ENCODE measurements around the gene WDR72.
"Not testable (repeated sequence)": the region's sequence is repeated elsewhere in the genome, so short reads cannot be mapped to it uniquely, and the experiment has no call there.

The WDR72 gene

GRCh38 chr15:53563627-53564026, 195.8 kb downstream of the WDR72 start:
- H3K4me3 ChIP-seq (ENCODE audit: low read depth, low read length) = no peak overlapping the region
- TF ChIP-seq, protein P1, sequence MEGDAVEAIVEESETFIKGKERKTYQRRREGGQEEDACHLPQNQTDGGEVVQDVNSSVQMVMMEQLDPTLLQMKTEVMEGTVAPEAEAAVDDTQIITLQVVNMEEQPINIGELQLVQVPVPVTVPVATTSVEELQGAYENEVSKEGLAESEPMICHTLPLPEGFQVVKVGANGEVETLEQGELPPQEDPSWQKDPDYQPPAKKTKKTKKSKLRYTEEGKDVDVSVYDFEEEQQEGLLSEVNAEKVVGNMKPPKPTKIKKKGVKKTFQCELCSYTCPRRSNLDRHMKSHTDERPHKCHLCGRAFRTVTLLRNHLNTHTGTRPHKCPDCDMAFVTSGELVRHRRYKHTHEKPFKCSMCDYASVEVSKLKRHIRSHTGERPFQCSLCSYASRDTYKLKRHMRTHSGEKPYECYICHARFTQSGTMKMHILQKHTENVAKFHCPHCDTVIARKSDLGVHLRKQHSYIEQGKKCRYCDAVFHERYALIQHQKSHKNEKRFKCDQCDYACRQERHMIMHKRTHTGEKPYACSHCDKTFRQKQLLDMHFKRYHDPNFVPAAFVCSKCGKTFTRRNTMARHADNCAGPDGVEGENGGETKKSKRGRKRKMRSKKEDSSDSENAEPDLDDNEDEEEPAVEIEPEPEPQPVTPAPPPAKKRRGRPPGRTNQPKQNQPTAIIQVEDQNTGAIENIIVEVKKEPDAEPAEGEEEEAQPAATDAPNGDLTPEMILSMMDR (IDR thresholded peaks at IDR 0.05; ENCODE audit: borderline replicate concordance, insufficient read depth, low read depth, low read length) = no peak

GRCh38 chr15:53559364-53560277, 199.8 kb downstream of the WDR72 start:
- TF ChIP-seq, protein P1 (IDR thresholded peaks at IDR 0.05; ENCODE audit: borderline replicate concordance, insufficient read depth, low read depth, low read length) = no peak
- no peak overlapping the region for H3K4me3 ChIP-seq (ENCODE audit: low read depth, low read length)

DNA sequence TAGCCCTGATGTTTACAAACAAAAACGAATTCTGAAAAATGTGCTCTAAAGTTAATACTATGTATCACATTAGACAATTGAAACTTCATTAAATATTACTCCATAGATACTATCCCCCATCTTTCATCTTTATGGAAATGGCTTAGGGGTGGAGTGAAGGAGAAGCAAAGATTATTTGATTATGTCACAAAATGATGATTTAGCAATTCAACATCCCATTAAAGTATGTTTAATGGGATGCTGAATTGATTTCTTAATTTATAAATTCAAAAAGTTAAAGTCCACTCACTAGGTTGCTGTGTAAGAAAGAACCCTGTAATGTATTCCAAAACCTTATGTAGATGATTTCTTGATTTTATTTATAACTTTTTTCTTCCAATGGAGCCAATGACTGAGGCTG, 201.1 kb downstream of the WDR72 start:
- H3K4me3 ChIP-seq (ENCODE audit: low read depth, low read length) = no peak overlapping the region
- TF ChIP-seq, protein P1 (IDR thresholded peaks at IDR 0.05; ENCODE audit: borderline replicate concordance, insufficient read depth, low read depth, low read length) = no peak

DNA sequence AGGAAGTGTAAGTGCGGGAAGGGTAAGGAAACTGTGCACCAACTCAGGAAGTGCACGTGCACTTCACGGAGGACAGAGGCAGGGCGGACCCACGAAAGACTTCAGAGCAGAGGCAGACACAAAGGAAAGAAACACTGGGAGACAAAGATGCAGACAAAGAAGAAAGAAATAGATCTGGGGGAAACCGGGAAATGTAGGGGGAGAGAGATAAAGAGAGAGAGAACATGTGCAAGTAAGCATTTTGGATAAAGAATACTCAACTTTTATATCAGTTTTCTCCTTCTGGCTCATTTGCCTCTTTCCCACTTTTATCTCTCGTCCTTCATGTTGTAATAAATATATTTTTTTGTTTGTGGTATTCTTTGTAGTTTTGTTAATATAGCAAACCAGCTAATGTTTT, 204.2 kb downstream of the WDR72 start:
- no peak overlapping the region for H3K4me3 ChIP-seq (ENCODE audit: low read depth, low read length)
- TF ChIP-seq, protein P1 (IDR thresholded peaks at IDR 0.05; ENCODE audit: borderline replicate concordance, insufficient read depth, low read depth, low read length) = no peak

- H3K4me3 ChIP-seq (ENCODE audit: low read depth, low read length) = no peak overlapping the region
- TF ChIP-seq, protein P1 (IDR thresholded peaks at IDR 0.05; ENCODE audit: borderline replicate concordance, insufficient read depth, low read depth, low read length) = no peak
These were observed 209.7 kb downstream of the WDR72 start for GRCh38 chr15:53549697-53550305.

- H3K4me3 ChIP-seq (ENCODE audit: low read depth, low read length) = no peak overlapping the region
- TF ChIP-seq, protein P1 (IDR thresholded peaks at IDR 0.05; ENCODE audit: borderline replicate concordance, insufficient read depth, low read depth, low read length) = no peak
These were observed 211.2 kb downstream of the WDR72 start for GRCh38 chr15:53548236-53548635.

DNA sequence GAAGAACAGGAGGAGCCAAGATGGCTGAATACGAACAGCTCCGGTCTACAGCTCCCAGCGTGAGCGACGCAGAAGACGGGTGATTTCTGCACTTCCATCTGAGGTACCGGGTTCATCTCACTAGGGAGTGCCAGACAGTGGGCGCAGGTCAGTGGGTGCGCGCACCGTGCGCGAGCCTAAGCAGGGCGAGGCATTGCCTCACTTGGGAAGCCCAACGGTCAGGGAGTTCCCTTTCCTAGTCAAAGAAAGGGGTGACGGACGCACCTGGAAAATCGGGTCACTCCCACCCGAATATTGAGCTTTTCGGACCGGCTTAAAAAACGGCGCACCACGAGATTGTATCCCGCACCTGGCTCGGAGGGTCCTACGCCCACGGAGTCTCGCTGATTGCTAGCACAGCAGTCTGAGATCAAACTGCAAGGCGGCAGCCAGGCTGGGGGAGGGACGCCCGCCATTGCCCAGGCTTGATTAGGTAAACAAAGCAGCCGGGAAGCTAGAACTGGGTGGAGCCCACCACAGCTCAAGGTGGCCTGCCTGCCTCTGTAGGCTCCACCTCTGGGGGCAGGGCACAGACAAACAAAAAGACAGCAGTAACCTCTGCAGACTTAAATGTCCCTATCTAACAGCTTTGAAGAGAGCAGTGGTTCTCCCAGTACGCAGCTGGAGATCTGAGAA, 218.7 kb downstream of the WDR72 start:
- not testable (repeated sequence) for H3K4me3 ChIP-seq (ENCODE audit: low read depth, low read length)
